GM18520 (cell line): ENCODE data around the gene PTPRF.
"Not testable (repeated sequence)": the region's sequence is repeated elsewhere in the genome, so short reads cannot be mapped to it uniquely, and the experiment has no call there.

Experiments used
- ATAC-seq: cut with Tn5 transposase; IDR thresholded peaks from one replicate; pipeline ENCODE4 v1.9.1; 2021; ENCODE audit not compliant: unreplicated experiment

The PTPRF gene

GRCh38 chr1:43530483-43531106 lies at the start of gene PTPRF:
Gene PTPRF (plus strand): TSS chr1:43530883. CDS start chr1:43545076, 14,193 bp downstream.
- no peak for ATAC-seq

- ATAC-seq = no peak
These were observed 49.2 kb upstream of the PTPRF start for GRCh38 chr1:43481491-43481890.

- ATAC-seq = no peak
These were observed 48.5 kb upstream of the PTPRF start for GRCh38 chr1:43482215-43482614.

- ATAC-seq = no peak
These were observed 46.3 kb upstream of the PTPRF start for GRCh38 chr1:43484367-43484766.

DNA sequence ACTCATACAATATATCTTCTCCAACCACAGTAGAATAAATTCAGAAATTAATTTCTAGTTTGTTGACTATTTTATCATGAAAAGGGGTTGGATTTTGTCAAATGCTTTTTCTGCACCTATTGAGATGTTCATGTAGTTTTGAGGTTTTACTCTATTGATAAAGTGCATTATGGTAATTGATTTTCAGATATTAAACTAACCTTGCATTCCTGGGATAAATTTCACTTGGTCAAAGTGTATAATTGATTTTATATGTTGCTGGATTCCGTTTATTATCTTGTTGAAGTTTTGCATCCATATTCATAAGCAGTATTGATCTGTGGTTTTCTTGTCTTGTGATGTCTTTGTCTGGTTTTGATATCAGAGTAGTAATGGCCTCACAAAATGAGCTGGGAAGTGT lies 42.5 kb upstream of the PTPRF start:
- no peak for ATAC-seq

DNA sequence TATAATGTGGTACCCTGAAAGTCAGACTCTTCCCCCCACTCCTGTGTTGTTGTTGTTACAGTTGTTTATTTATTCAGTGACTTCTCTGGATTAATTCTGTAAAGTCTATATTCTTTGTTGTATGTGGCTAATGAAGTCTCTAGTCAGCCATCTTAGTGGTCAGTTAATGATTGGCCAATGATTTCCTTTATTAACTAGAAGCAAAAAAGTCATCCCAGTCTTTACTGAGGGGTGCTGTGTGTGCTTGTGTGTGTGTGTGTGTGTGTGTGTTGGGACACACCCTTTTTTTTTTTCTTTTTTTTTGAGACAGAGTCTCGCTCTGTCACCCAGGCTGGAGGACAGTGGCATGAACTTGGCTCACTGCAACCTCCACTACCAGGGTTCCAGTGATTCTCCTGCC lies 39.6 kb upstream of the PTPRF start:
- no peak for ATAC-seq

DNA sequence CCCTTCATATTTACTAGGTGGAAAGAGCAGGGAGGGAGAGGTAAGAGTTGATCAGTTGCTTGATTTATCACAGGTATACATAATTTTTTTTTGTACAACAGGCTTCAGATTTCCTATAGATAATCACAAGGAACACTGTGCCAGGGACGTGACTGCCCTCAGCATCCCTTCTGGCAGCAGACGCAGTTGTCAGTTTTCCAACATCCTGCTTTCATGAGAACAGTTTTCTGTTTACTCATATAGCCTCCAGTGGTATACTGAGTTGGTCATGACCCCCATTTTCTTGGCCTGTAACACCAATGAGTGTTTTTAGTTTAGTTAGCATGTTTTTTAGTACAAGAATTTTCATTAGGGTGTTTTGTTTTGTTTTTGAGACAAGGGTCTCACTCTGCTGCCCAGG lies 37.9 kb upstream of the PTPRF start:
- no peak for ATAC-seq

DNA sequence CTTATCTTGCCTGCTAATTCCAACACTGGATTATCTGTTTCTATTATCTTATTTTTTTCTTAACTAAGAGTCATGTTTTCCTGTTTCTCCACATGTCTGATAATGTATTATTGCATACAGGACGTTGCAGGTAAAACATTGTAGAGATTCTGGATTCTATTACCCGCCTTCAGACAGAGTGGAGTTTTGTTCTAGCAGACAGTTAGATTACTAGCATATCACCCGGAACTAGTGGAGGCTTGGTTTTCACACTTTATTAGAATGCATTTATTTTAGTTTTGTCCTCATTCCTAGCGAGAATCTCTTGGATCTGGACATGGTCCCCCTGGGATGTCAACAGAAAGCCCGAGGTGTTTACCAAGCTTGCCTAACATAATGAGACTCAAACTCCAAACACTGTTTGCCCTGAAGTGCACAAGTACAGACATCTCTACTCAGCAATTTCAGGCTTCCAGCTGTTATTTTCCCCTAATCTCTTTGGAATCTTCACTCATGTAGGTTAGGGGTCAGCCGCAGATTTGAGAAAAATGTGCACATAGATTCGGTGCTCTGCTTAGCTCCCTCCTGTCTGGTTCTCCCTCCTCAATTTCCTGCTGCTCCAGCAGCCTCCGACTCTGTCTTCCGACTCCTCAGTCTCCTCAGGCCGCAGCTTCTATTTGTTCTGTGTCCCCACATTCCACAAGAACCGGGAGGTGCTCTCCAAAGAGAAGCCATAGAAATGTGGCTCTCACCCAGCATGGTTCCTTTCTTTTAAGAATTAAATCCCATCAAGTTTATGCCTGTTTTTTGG lies 36.8 kb upstream of the PTPRF start:
- ATAC-seq = no peak

- ATAC-seq = no peak
These were observed 35.5 kb upstream of the PTPRF start for GRCh38 chr1:43495204-43495603.

- ATAC-seq = no peak
These were observed 30.8 kb upstream of the PTPRF start for GRCh38 chr1:43499898-43500297.

DNA sequence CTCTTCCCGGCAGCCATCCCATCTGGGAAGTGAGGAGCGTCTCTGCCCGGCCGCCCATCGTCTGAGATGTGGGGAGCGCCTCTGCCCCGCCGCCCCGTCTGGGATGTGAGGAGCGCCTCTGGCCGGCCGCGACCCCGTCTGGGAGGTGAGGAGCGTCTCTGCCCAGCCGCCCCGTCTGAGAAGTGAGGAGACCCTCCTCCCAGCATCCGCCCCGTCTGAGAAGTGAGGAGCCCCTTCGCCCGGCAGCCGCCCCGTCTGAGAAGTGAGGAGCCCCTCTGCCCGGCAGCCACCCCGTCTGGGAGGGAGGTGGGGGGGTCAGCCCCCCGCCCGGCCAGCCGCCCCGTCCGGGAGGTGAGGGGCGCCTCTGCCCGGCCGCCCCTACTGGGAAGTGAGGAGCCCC lies 28.9 kb upstream of the PTPRF start:
- not testable (repeated sequence) for ATAC-seq

DNA sequence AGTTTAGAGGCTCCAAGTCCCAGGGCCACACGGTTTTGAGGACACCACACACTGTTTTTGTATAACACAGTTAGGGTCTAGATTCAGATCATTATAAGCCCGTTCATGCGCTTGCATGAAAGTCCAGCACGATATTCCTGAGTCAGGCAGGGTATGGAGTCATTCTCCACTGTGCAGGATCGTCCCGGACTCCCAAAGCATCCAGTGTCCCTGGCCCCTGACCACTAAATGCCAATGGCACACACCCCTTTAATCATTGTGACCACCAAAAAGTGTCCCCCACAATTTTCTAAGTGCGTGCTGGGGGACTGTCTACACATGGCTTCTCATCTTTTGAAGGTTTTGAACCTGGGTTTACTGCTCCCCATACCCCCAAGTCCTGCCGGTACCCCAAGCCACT lies 27.1 kb upstream of the PTPRF start:
- ATAC-seq = no peak

- ATAC-seq = no peak
These were observed 25.5 kb upstream of the PTPRF start for GRCh38 chr1:43505077-43505780.

- no peak for ATAC-seq
These were observed 24.4 kb upstream of the PTPRF start for GRCh38 chr1:43506233-43506632.

DNA sequence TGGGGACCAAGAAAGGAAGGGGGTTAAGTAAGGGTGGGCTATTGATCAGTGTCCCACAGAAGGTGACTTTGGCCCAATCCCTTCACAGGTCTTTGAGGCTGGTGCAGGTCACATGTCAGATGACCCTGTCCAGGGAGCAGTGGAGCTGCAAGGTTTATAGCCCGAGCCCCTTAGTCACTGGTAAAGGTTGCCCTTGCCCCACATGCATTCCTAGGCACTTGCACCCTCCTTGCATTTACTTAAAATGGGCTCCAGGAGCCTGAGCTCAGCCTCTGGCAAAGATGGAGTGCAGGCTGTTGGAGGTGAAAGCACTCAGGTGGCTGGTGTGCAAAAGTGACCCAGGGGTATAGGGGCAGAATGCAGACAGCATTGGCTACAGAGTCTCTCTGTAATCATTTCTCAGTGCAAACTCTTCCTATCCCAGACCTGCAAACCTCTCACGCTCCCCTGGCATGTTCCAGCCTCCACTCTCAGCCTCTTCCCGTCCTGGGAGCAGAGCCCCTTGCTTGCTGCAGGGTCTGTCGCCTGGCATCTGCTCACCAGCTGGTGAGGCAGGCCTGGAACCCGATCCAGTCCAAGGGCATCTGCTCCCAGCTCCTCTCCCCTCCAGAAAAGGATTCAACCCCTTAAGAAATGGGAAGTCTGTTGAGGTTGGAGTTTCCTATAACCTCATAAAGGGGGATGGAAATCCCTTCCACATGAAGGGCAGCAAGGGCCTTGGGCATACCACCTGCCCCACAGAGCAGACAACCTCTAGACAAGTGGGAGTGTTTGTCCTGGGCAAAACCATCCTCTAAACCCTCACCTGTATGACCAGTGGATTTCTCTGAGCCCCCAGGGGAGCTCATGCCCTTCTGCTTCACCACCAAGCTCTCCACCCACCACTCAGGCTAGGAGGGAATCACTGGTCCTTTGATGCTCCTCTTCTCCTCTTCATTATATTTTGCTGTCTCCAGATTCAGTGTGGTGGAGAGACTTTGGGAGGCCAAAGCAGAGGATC lies 23.1 kb upstream of the PTPRF start:
- no peak for ATAC-seq

DNA sequence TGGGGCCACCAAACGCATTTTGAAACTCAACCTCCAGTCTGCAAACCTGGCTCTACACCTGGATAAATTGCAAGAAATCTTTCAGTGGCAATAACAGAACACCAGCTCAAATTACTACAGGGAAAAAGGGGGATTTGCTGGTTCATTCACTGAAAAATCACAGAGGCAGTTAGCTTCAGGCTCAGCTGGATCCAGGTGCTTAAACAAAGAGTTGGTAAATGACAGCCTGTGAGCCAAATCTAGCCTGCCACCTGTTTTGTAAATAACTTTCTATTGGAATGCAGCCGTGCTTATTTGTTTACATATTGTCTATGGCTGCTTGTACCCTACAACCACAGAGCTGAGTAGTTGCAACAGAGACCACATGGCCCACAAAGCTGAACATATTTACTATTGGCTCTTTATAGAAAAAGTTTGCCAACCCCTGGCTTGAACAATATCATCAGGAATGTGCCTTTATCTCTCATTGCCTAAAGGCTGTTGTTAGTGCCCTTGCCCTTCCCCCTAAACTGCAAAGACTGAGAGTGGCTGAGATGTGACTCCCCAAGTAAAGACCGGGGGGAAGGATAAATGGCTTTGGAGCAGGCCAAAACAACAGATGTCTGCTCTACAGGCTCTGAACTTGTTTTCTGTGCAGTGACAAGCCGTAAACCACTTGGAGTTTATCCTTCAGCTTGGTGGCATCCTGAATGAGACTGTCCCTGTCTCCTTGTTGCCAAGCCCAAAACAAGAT lies 21.5 kb upstream of the PTPRF start:
- no peak for ATAC-seq

DNA sequence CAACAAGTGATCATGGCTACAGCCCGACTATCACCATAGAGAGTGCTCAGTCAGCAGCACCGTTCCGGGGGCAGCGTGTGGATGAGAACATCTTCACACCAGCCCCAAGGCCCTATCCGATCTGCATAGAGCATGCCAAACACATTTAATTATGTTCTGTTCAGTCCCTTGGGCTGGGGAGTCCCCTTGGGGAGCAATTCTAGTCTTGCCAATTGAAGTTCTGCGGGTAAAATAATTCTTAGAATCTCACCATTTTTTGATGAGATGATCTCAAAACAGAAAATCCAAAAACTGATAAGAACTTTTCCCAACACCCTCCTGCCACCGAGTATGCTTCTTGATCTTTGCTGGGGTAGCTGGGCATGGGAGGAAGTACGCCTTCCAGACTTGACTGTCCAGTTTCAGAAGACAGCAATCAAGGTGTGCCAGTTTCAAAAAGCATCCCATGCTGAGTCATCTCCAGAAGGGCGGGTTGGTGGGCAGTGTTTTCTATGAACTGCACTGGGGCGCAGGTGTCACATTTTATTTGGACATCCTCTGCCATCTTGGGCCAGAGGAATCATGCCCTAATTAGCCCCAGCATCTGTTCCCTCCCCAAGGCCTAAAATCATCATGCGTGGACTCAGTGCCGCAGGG lies 20.8 kb upstream of the PTPRF start:
- no peak for ATAC-seq

DNA sequence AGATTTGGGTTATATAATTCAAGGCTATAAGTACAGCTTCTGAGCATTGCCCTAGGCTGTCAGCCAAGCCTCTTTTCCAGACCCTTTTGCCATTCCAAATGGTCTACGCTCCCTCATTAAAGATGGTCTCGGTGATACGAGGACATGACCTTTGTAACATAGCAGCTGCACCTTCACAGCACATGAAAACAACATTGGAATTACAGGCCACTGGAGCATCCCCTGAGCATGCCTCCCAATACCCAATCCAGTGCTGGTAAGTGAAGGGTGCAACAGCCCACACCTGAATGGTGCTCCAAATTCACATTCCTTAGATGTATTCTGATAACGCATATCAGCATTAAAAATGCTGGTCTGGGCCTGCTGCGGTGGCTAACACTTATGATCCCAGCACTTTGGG lies 20.1 kb upstream of the PTPRF start:
- no peak for ATAC-seq

- no peak for ATAC-seq
These were observed 19.3 kb upstream of the PTPRF start for GRCh38 chr1:43511394-43511793.

DNA sequence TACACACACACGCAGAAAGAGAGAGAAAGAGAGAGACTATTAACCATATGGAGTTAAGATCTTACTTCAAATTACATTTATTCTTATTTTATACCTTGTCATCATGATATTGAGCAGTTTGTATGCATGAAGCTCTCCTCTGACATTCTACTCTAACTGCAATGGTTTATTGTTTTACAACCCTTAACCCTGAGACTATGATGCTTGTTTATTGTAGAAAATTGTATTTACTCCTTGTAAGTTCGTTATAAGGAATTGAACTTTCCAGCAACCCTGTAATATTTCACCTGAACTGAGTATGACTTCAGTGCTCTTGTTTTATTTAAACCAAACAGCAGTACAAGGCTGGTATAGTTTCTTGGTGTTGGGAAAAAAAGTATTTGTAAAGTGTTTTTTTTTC lies 18.6 kb upstream of the PTPRF start:
- ATAC-seq = no peak
